Body of pancreas (tissue), 4 donors: ENCODE data around the gene FANCB. TPM values are rescaled to one million over a fixed set of nuclear protein-coding genes. Genes with fewer than 3 reads are reported as not detected.

Source experiments
- ATAC-seq: fragments of 150-250 bp; one replicate; pipeline ENCODE4 v1.9.1; 2016
- DNase-seq, 4 donors: peaks; one replicate each; pipeline ENCODE4 v3.0.0-alpha.2; 2019
- H3K27ac ChIP-seq, 4 donors: fragments of 200-600 bp; sonication (generic); 1 replicate in 3 of 4; 2 replicates in 1 of 4; pipeline versions ENCODE4 v1.5.1 to v1.6.1; 2016 to 2019; ENCODE audit warnings: mild to moderate bottlenecking in 1 of 4, mixed read lengths in 1 of 4, moderate library complexity in 1 of 4
- H3K27me3 ChIP-seq, 2 donors: fragments of 200-600 bp; sonication (generic); one replicate each; pipeline ENCODE4 v1.6.0; 2016; ENCODE audit warnings: mild to moderate bottlenecking in 1 of 2
- H3K36me3 ChIP-seq, 2 donors: fragments of 200-600 bp; sonication (generic); replicated peaks in 1 of 2; 2 replicates each; pipeline ENCODE4 v1.5.1; 2016; ENCODE audit warnings: low read depth in 2 of 2; ENCODE audit not compliant: insufficient read depth in 1 of 2
- H3K4me1 ChIP-seq: fragments of 200-600 bp; sonication (generic); one replicate; pipeline ENCODE4 v1.6.0; 2016
- H3K4me3 ChIP-seq, 2 donors: fragments of 200-600 bp; sonication (generic); 1 replicate in 1 of 2; 2 replicates in 1 of 2; pipeline ENCODE4 v1.5.1; 2016 to 2019
- H3K9me3 ChIP-seq, 3 donors: fragments of 200-600 bp; sonication (generic); 1 replicate in 2 of 3; 2 replicates in 1 of 3; pipeline ENCODE4 v1.5.1; 2016
- CTCF ChIP-seq, 7 experiments: fragments of 450-650 bp in 4 of 7; fragments of 200-600 bp in 3 of 7; sonication (generic) in 3 of 7; IDR thresholded peaks; one replicate each; pipeline ENCODE4 v1.5.1; 2016 to 2019; ENCODE audit warnings: antibody characterized with exemption in 7 of 7
- POLR2A ChIP-seq, 3 donors: fragments of 450-650 bp; IDR thresholded peaks; one replicate each; pipeline ENCODE4 v1.6.1; 2016; ENCODE audit warnings: antibody characterized with exemption in 3 of 3, mild to moderate bottlenecking in 2 of 3
- WGBS, 2 donors: methylation state at CpG; one replicate each; pipeline ENCODE4 v1.1.5; 2017; 5-methylcytosine and 5-hydroxymethylcytosine counted together
- intact Hi-C: fragments of 100-400 bp; cut with DNase I; formaldehyde crosslinking; loops from one replicate; pipeline ENCODE4 v1.15.1; 2023
- total RNA-seq, 2 donors: library from RNA; depleted of rRNA; stranded (reverse); fragments of >200 nt; gene quantifications; one replicate each; pipeline ENCODE4 v1.1.0, GENCODE V29; 2016

Gene FANCB
- total RNA-seq, 2 donors from 2014 or later: 4.4 TPM; not detected in 1

- no peaks in the 10 kb centered on the region for H3K9me3 ChIP-seq
- intact Hi-C loops: no loop called here
- no peaks in the 10 kb centered on the region for H3K27me3 ChIP-seq
- TF ChIP-seq POLR2A (IDR thresholded peaks at IDR 0.05) (no peak), CTCF (IDR thresholded peaks at IDR 0.05) (no peak)
- ATAC-seq (no peak), DNase-seq (no peak)
- no peak overlapping the region for H3K27ac ChIP-seq
- H3K36me3 ChIP-seq: no peaks in the 10 kb centered on the region
- no peak overlapping the region for H3K4me3 ChIP-seq
- H3K4me1 ChIP-seq: no peaks in the 10 kb centered on the region
Observed at GRCh38 chrX:14883826-14884225, 11.0 kb upstream of the FANCB start.

- no peak for TF ChIP-seq CTCF (IDR thresholded peaks at IDR 0.05)
- no peak for TF ChIP-seq POLR2A (IDR thresholded peaks at IDR 0.05)
- intact Hi-C loops: no loop called here
- ATAC-seq (no peak), DNase-seq (no peak)
- 67 to 76% methylated on average over 7 of the region's 7 CpGs for WGBS, 2 donors
- H3K27me3 ChIP-seq: no peaks in the 10 kb centered on the region
- no peaks in the 10 kb centered on the region for H3K36me3 ChIP-seq
- H3K4me3 ChIP-seq: no peak overlapping the region
- H3K4me1 ChIP-seq: no peaks in the 10 kb centered on the region
- no peak overlapping the region for H3K27ac ChIP-seq
- H3K9me3 ChIP-seq: no peaks in the 10 kb centered on the region
Observed at GRCh38 chrX:14875624-14876023, 2.8 kb upstream of the FANCB start.

GRCh38 chrX:14873676-14874049, 794 bp upstream of the FANCB start:
- Histone ChIP-seq H3K9me3 (no peaks in the 10 kb centered on the region), H3K4me1 (no peaks in the 10 kb centered on the region), H3K36me3 (no peaks in the 10 kb centered on the region), H3K4me3 (peak overlapping the region in 1 of 2 donors; percentile 65), H3K27ac (peak overlapping the region; percentile 47 to 85 (median 71)), H3K27me3 (no peaks in the 10 kb centered on the region)
- DNase-seq (no peak), ATAC-seq (no peak)
- 0% methylated on average over 7 of the region's 8 CpGs for WGBS, 2 donors
- intact Hi-C loops: no loop called here
- no peak for TF ChIP-seq CTCF (IDR thresholded peaks at IDR 0.05)

GRCh38 chrX:14872355-14872754, 514 bp downstream of the FANCB start:
- Histone ChIP-seq H3K27me3 (no peaks in the 10 kb centered on the region), H3K9me3 (no peaks in the 10 kb centered on the region), H3K27ac (peak overlapping the region in 2 of 4 donors; percentile 64 to 85), H3K4me3 (peak overlapping the region in 1 of 2 donors; percentile 25), H3K36me3 (no peaks in the 10 kb centered on the region), H3K4me1 (no peaks in the 10 kb centered on the region)
- ATAC-seq (no peak), DNase-seq (no peak)
- TF ChIP-seq CTCF (IDR thresholded peaks at IDR 0.05) (no peak), POLR2A (IDR thresholded peaks at IDR 0.05) (no peak)
- 15 to 18% methylated on average over 6 of the region's 7 CpGs for WGBS, 2 donors
- intact Hi-C loops: no loop called here

- TF ChIP-seq CTCF (IDR thresholded peaks at IDR 0.05) (no peak), POLR2A (IDR thresholded peaks at IDR 0.05) (no peak)
- no peak overlapping the region for H3K4me3 ChIP-seq
- WGBS, 2 donors: 44 to 50% methylated on average over 1 of the region's 1 CpG
- intact Hi-C loops: no loop called here
- no peaks in the 10 kb centered on the region for H3K36me3 ChIP-seq
- H3K27me3 ChIP-seq: no peaks in the 10 kb centered on the region
- H3K27ac ChIP-seq: no peak overlapping the region
- ATAC-seq: no peak
- DNase-seq: no peak
- H3K4me1 ChIP-seq: no peaks in the 10 kb centered on the region
- H3K9me3 ChIP-seq: no peaks in the 10 kb centered on the region
Observed at GRCh38 chrX:14871767-14872166, 1.1 kb downstream of the FANCB start.
